ENCODE data around the gene UFC1.

DNA sequence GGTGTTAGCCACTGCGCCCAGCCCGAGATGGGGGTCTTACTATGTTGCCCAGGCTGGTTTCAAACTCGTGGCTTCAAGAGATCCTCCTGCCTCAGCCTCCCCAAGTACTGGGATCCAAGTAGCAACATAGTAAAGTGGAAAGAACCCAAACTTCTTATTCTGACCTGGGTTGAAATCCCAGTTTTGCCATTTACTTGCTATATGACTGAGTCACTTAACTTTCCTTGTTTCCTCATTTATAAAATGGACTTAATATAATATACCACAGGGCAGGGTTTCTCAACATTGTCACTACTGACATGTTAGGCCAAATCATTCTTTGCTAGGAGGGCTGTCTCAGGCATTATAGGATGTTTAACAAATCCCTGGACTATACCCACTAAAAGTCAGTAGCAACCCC lies 42.7 kb upstream of the UFC1 start:
- TF ChIP-seq CTCF (IDR thresholded peaks at IDR 0.05; ENCODE audit: low read depth, low read length, poor library complexity, severe bottlenecking) (no peak), EZH2phosphoT487 (IDR thresholded peaks at IDR 0.05; ENCODE audit: borderline replicate concordance, low read length) (no peak)

Measured in DOHH2 (cell line).